HepG2 (cell line): ENCODE measurements around the gene KRT34. TPM values are rescaled to one million over a fixed set of nuclear protein-coding genes. Genes with fewer than 3 reads are reported as not detected.

ENCODE experiments used
- ATAC-seq: fragments of 200-7000 bp; cut with Tn5 transposase; 3 replicates; pipeline ENCODE4 v1.9.1; 2020; ENCODE audit warnings: mild to moderate bottlenecking, moderate library complexity
- BruUV-seq: library from RNA; stranded (reverse); fragments of 400-500 nt; replicated peaks from 2 replicates; lab custom pipeline; 2021; lab: Mats Ljungman, UMichigan
- CTCF ChIA-PET: fragments of 300-600 bp; formaldehyde crosslinking; extraction: SDS; loops from one replicate; lab custom pipeline; 2021; ENCODE audit warnings: low total read pairs, inconsistent platforms, low intra/inter-chr PET ratio; lab: Yijun Ruan, JAX
- POLR2A ChIA-PET: fragments of 350-600 bp; sonication (Branson Sonifier 250); formaldehyde crosslinking; loops from one replicate; lab custom pipeline; 2020; ENCODE audit warnings: antibody characterized with exemption, inconsistent platforms; lab: Yijun Ruan, JAX
- DNase-seq: peaks from one replicate; pipeline ENCODE4 v3.0.0-alpha.2; 2015; ENCODE audit warnings: low spot score
- FAIRE-seq: peaks from 3 replicates; lab custom pipeline; 2011; peaks lifted over from hg19 to GRCh38; lab: Jason Lieb, UNC
- H2AFZ ChIP-seq: one replicate; pipeline ENCODE4 v1.6.1; 2011; ENCODE audit warnings: low read length, inconsistent platforms
- H3K27ac ChIP-seq: fragments of 300-600 bp; 3 replicates; pipeline ENCODE4 v1.8.0; 2011; ENCODE audit warnings: mixed run types, mild to moderate bottlenecking, mixed read lengths, low read length, inconsistent platforms; ENCODE audit not compliant: insufficient read depth; ENCODE audit errors: extremely low read length
- H3K27me3 ChIP-seq, 2 experiments: fragments of 200-600 bp in 1 of 2; 2 replicates in 1 of 2; 3 replicates in 1 of 2; pipeline versions ENCODE4 v1.6.0 to v1.8.0; 2011; ENCODE audit warnings: low read length in 2 of 2, mild to moderate bottlenecking in 2 of 2, moderate library complexity in 2 of 2, inconsistent platforms in 1 of 2; ENCODE audit not compliant: insufficient read depth in 2 of 2, control insufficient read depth in 1 of 2
- H3K36me3 ChIP-seq, 2 experiments: fragments of 200-600 bp in 1 of 2; replicated peaks in 1 of 2; 2 replicates in 1 of 2; 3 replicates in 1 of 2; pipeline versions ENCODE4 v1.5.1 to v1.8.0; 2011; ENCODE audit warnings: low read length in 2 of 2, inconsistent platforms in 1 of 2; ENCODE audit not compliant: insufficient read depth in 2 of 2, control insufficient read depth in 1 of 2
- H3K4me1 ChIP-seq: 2 replicates; pipeline ENCODE4 v1.5.1; 2012; ENCODE audit warnings: low read length, inconsistent platforms; ENCODE audit not compliant: insufficient read depth
- H3K4me2 ChIP-seq: 2 replicates; pipeline ENCODE4 v1.6.0; 2011; ENCODE audit warnings: low read depth, low read length, inconsistent platforms
- H3K4me3 ChIP-seq, 3 experiments: fragments of 200-600 bp in 1 of 3; sonication (generic), shearing (Covaris generic) in 1 of 3; replicated peaks in 1 of 3; 2 replicates each; pipeline ENCODE4 v1.5.1; 2011 to 2016; ENCODE audit warnings: low read length in 3 of 3, inconsistent platforms in 2 of 3, low read depth in 2 of 3, mild to moderate bottlenecking in 2 of 3, control low read depth in 1 of 3, mixed read lengths in 1 of 3; ENCODE audit not compliant: insufficient read depth in 1 of 3
- H3K79me2 ChIP-seq: one replicate; pipeline ENCODE4 v1.6.1; 2011; ENCODE audit warnings: low read length, inconsistent platforms; ENCODE audit not compliant: insufficient read depth
- H3K9ac ChIP-seq: 2 replicates; pipeline ENCODE4 v1.6.0; 2011; ENCODE audit warnings: mild to moderate bottlenecking, low read depth, low read length, inconsistent platforms; ENCODE audit not compliant: insufficient read depth
- H3K9me3 ChIP-seq: 2 replicates; pipeline ENCODE4 v1.5.1; 2012; ENCODE audit warnings: mild to moderate bottlenecking, low read length
- H4K20me1 ChIP-seq: 2 replicates; pipeline ENCODE4 v1.6.0; 2011; ENCODE audit warnings: inconsistent platforms, mild to moderate bottlenecking, low read length, moderate library complexity; ENCODE audit not compliant: insufficient read depth
- CREB1 ChIP-seq, 2 experiments: fragments of 450-650 bp in 1 of 2; IDR thresholded peaks; 2 replicates each; pipeline ENCODE4 v1.6.1; 2016 to 2017; ENCODE audit warnings: control low read depth in 1 of 2, mild to moderate bottlenecking in 1 of 2, missing compliant biosample characterization in 1 of 2, missing genetic modification characterization in 1 of 2
- KDM6A ChIP-seq: IDR thresholded peaks from 2 replicates; pipeline ENCODE4 v1.6.1; 2016; ENCODE audit warnings: low read depth
- NAIF1 ChIP-seq: sonication (generic); formaldehyde crosslinking; IDR thresholded peaks from 2 replicates; pipeline ENCODE4 v1.5.0; 2020; ENCODE audit warnings: mild to moderate bottlenecking, missing genetic modification reagents, borderline replicate concordance
- TEAD2 ChIP-seq: sonication (generic); formaldehyde crosslinking; IDR thresholded peaks from 2 replicates; pipeline ENCODE4 v1.9.0; 2021; ENCODE audit warnings: missing genetic modification reagents
- ZNF598 ChIP-seq: sonication (generic); formaldehyde crosslinking; IDR thresholded peaks from 2 replicates; pipeline ENCODE4 v1.5.1; 2020; ENCODE audit warnings: mild to moderate bottlenecking, missing genetic modification reagents, borderline replicate concordance
- ZNF703 ChIP-seq: sonication (generic); formaldehyde crosslinking; IDR thresholded peaks from 2 replicates; pipeline ENCODE4 v1.5.1; 2020; ENCODE audit warnings: missing genetic modification reagents, mild to moderate bottlenecking, moderate library complexity, borderline replicate concordance
- WGBS: methylation state at CpG from one replicate; pipeline ENCODE4 v1.1.6; 2017; ENCODE audit warnings: low lambda C conversion rate; 5-methylcytosine and 5-hydroxymethylcytosine counted together
- in situ Hi-C: cut with HindIII; loops from 2 replicates; pipeline ENCODE4 v1.10.0; 2017; ENCODE audit warnings: low pct_unique_long_range_greater_than_20kb; ENCODE audit not compliant: extremely low pct_ligation_motif_present
- intact Hi-C: fragments of 100-400 bp; cut with micrococcal nuclease; formaldehyde crosslinking; loops from one replicate; pipeline ENCODE4 v1.10.0; 2022; ENCODE audit not compliant: unreplicated experiment
- polyA plus RNA-seq, 8 experiments: library from polyadenylated mRNA; depleted of rRNA in 3 of 8; stranded (reverse) in 7 of 8; unstranded in 1 of 8; fragments of >200 nt; fragmentation: Illumina TruSeq in 4 of 8; extraction: Trizol in 4 of 8; gene quantifications; 2 replicates each; pipeline versions ENCODE4 v1.2.1 to v1.2.3, GENCODE V29; 2011 to 2016; ENCODE audit warnings: low read depth in 4 of 8, missing spikeins in 1 of 8, mixed read lengths in 1 of 8; ENCODE audit not compliant: insufficient read depth in 1 of 8
- total RNA-seq, 5 experiments: library from RNA; depleted of rRNA; stranded (reverse); fragments of >200 nt; fragmentation: Illumina TruSeq; extraction: Trizol; gene quantifications; 2 replicates each; pipeline ENCODE4 v1.2.3, GENCODE V29; 2016; ENCODE audit warnings: low read depth in 1 of 5
- TF ChIP-seq, protein P1 (sequence below): sonication (generic); formaldehyde crosslinking; IDR thresholded peaks from 2 replicates; pipeline ENCODE4 v1.8.0; 2023; ENCODE audit warnings: mild to moderate bottlenecking, missing genetic modification reagents
- TF ChIP-seq, protein P2 (sequence below), 2 experiments: sonication (generic) in 1 of 2; formaldehyde crosslinking in 1 of 2; IDR thresholded peaks; 2 replicates each; pipeline versions ENCODE4 v1.4.0 to v1.6.1; 2018 to 2020; ENCODE audit warnings: missing genetic modification reagents in 2 of 2, borderline replicate concordance in 1 of 2, low read depth in 1 of 2, mild to moderate bottlenecking in 1 of 2, missing biosample characterization in 1 of 2
- TF ChIP-seq, protein P3 (sequence below): sonication (generic); formaldehyde crosslinking; IDR thresholded peaks from 2 replicates; pipeline ENCODE4 v1.4.0; 2020; ENCODE audit warnings: mild to moderate bottlenecking, missing genetic modification reagents

Gene KRT34
- total and polyA plus RNA-seq, 2 of the 13 experiments (the other 11 are each of a cell fraction or from before 2014, with no cell fraction given): not detected

DNA sequence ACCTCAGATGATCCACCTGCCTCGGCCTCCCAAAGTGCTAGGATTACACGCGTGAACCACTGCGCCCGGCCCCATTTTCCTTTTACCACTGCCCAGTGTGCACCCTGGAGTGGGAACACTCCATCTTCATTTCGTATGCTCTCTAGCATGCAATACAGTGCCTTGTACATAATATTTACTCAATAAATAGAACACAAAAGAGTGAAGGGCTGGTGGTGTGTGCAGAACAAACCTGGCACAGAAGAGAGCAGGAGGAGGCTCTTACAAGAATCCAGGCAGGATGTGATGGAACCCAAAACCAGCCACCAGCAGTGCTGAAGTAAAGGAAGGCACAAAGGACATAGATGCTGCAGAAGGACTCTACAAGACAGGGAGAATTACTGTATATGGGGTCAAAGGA, 35.0 kb upstream of the KRT34 start:
- intact Hi-C loops (loop anchor here (5.0 to 10.0 kb wide), 2 partner anchors 118 to 250 kb away; no protein-coding TSS in a partner anchor), in situ Hi-C loops (no loop called here)
- H3K36me3 ChIP-seq: no peaks in the 10 kb centered on the region
- CTCF ChIA-PET: no interaction called here
- H4K20me1 ChIP-seq: no peaks in the 10 kb centered on the region
- peak overlapping the region; percentile 82 for H3K27ac ChIP-seq
- peaks cover 62% of the 10 kb centered on the region for H3K4me1 ChIP-seq
- peak overlapping the region; percentile 32 for H3K9ac ChIP-seq
- no peaks in the 10 kb centered on the region for H3K27me3 ChIP-seq
- H3K4me3 ChIP-seq: no peak overlapping the region
- no peak overlapping the region for H2AFZ ChIP-seq
- POLR2A ChIA-PET: interaction anchor here (1.0 to 2.1 kb wide), 3 partner anchors 12 to 14 kb away, joined by 3 to 35 read pairs (median 5); no protein-coding TSS in a partner anchor
- DNase-seq (no peak), ATAC-seq (no peak), FAIRE-seq (no peak)
- H3K9me3 ChIP-seq: no peaks in the 10 kb centered on the region
- peak overlapping the region; percentile 67; the same call in 1 of the 2 replicates for H3K4me2 ChIP-seq
- TF ChIP-seq ZNF703 (CRISPR knock-in tag): 0 out of 2 replicates have a peak, but pooled peaks have one; percentile 37
- 0 out of 2 replicates have a peak, but pooled peaks have one; percentile 38 for TF ChIP-seq ZNF598 (CRISPR knock-in tag)
- TF ChIP-seq, protein P1, sequence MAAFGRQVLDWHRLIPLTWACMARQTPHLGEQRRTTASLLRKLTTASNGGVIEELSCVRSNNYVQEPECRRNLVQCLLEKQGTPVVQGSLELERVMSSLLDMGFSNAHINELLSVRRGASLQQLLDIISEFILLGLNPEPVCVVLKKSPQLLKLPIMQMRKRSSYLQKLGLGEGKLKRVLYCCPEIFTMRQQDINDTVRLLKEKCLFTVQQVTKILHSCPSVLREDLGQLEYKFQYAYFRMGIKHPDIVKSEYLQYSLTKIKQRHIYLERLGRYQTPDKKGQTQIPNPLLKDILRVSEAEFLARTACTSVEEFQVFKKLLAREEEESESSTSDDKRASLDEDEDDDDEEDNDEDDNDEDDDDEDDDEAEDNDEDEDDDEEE (CRISPR knock-in tag): 0 out of 2 replicates have a peak, but pooled peaks have one; percentile 13
- TF ChIP-seq NAIF1 (CRISPR knock-in tag): no peak
- TF ChIP-seq KDM6A (CRISPR knock-in tag): no peak
- no peak for TF ChIP-seq TEAD2 (CRISPR knock-in tag)
- TF ChIP-seq, protein P2, sequence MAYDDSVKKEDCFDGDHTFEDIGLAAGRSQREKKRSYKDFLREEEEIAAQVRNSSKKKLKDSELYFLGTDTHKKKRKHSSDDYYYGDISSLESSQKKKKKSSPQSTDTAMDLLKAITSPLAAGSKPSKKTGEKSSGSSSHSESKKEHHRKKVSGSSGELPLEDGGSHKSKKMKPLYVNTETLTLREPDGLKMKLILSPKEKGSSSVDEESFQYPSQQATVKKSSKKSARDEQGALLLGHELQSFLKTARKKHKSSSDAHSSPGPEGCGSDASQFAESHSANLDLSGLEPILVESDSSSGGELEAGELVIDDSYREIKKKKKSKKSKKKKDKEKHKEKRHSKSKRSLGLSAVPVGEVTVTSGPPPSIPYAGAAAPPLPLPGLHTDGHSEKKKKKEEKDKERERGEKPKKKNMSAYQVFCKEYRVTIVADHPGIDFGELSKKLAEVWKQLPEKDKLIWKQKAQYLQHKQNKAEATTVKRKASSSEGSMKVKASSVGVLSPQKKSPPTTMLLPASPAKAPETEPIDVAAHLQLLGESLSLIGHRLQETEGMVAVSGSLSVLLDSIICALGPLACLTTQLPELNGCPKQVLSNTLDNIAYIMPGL (CRISPR knock-in tag; IDR thresholded peaks at IDR 0.05; ENCODE audit: borderline replicate concordance in 1 of 2, low read depth in 1 of 2): 0 out of 4 replicates have a peak, but pooled peaks of 1 of the 2 experiments have one; percentile 13
- TF ChIP-seq CREB1 (IDR thresholded peaks at IDR 0.05): no peak
- no peak for TF ChIP-seq CREB1 (CRISPR knock-in tag; IDR thresholded peaks at IDR 0.05)
- TF ChIP-seq, protein P3, sequence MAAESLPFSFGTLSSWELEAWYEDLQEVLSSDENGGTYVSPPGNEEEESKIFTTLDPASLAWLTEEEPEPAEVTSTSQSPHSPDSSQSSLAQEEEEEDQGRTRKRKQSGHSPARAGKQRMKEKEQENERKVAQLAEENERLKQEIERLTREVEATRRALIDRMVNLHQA (CRISPR knock-in tag): no peak
- 80% methylated on average over 6 of the region's 6 CpGs for WGBS
- no peaks in the 10 kb centered on the region for H3K79me2 ChIP-seq
- no TSS peak for BruUV-seq
